Lower leg skin (tissue), 3 donors: ENCODE data around the gene PDE8B.

Experiments used
- CTCF ChIP-seq, 3 donors: fragments of 450-650 bp; IDR thresholded peaks; one replicate each; pipeline ENCODE4 v1.5.1; 2016; ENCODE audit warnings: antibody characterized with exemption in 3 of 3, mild to moderate bottlenecking in 3 of 3, moderate library complexity in 2 of 3
- POLR2A ChIP-seq, 2 donors: fragments of 450-650 bp; IDR thresholded peaks; one replicate each; pipeline ENCODE4 v1.6.1; 2016 to 2017; ENCODE audit warnings: antibody characterized with exemption in 2 of 2, mild to moderate bottlenecking in 1 of 2, moderate library complexity in 1 of 2

GRCh38 chr5:77449981-77450380, 239.5 kb downstream of the PDE8B start:
- TF ChIP-seq CTCF (IDR thresholded peaks at IDR 0.05), result no peak
- no peak for TF ChIP-seq POLR2A (IDR thresholded peaks at IDR 0.05)
